SK-N-SH (cell line): ENCODE data around the gene ARCN1.
A peak's percentile ranks its signal among the peaks of the same experiment; 100 is the strongest.

Experiments used
- CTCF ChIP-seq: fragments of 200-600 bp; sonication (generic); IDR thresholded peaks from 2 replicates; pipeline ENCODE4 v1.6.1; 2017; ENCODE audit warnings: antibody characterized with exemption, mild to moderate bottlenecking, moderate library complexity
- ELF1 ChIP-seq: IDR thresholded peaks from 2 replicates; pipeline ENCODE4 v1.4.0; 2012
- EP300 ChIP-seq, 2 experiments: IDR thresholded peaks; 2 replicates each; pipeline versions ENCODE4 v1.4.0 to v1.6.1; 2012; ENCODE audit warnings: borderline replicate concordance in 1 of 2, low read depth in 1 of 2, low read length in 1 of 2
- FOXM1 ChIP-seq: IDR thresholded peaks from 2 replicates; pipeline ENCODE4 v1.4.0; 2012; ENCODE audit warnings: low read depth, mild to moderate bottlenecking
- GATA2 ChIP-seq: sonication (generic); formaldehyde crosslinking; IDR thresholded peaks from 2 replicates; pipeline ENCODE4 v1.5.0; 2020; ENCODE audit warnings: mild to moderate bottlenecking, missing genetic modification reagents
- POLR2AphosphoS5 ChIP-seq: IDR thresholded peaks from 2 replicates; pipeline ENCODE4 v1.6.1; 2012; ENCODE audit warnings: low read depth, low read length
- REST ChIP-seq: IDR thresholded peaks from 2 replicates; pipeline ENCODE4 v1.6.1; 2012; ENCODE audit warnings: mild to moderate bottlenecking, low read depth, low read length, moderate library complexity
- SIN3A ChIP-seq: IDR thresholded peaks from 2 replicates; pipeline ENCODE4 v1.6.1; 2012; ENCODE audit warnings: low read depth, mild to moderate bottlenecking, low read length, moderate library complexity, borderline replicate concordance

GRCh38 chr11:118623269-118623655, 51.1 kb downstream of the ARCN1 start:
- TF ChIP-seq REST (no peak), SIN3A (no peak; the same call in 1 of the 2 replicates), FOXM1 (no peak), CTCF (no peak), POLR2AphosphoS5 (no peak), EP300 (IDR thresholded peaks at IDR 0.05; ENCODE audit: borderline replicate concordance in 1 of 2, low read depth in 1 of 2, low read length in 1 of 2) (peak in 1 of 2 experiments; percentile 6; a peak in 1 of 4 replicates), ELF1 (no peak), GATA2 (no peak)
